ENCODE results near the gene SLC5A10. TPM values are rescaled to one million over a fixed set of nuclear protein-coding genes. Genes with fewer than 3 reads are reported as not detected.
"Not testable (repeated sequence)": the region's sequence is repeated elsewhere in the genome, so short reads cannot be mapped to it uniquely, and the experiment has no call there.

Gene SLC5A10
- total RNA-seq, 4 donors from 2014 or later = not detected

GRCh38 chr17:19019041-19019941, 67.3 kb downstream of the SLC5A10 start:
- H3K27me3 ChIP-seq = no peaks in the 10 kb centered on the region
- H3K9me3 ChIP-seq = no peaks in the 10 kb centered on the region
- intact Hi-C loops (cut with DNase I; ENCODE audit: low total_unique reads) (no loop called here), in situ Hi-C loops (cut with MboI; ENCODE audit: low pct_ligation_motif_present in 1 of 4, low pct_unique_long_range_greater_than_20kb in 1 of 4, low sequenced_read_pairs in 3 of 4) (no loop called here)
- no peak overlapping the region for H3K4me3 ChIP-seq
- no peaks in the 10 kb centered on the region for H3K36me3 ChIP-seq
- 68 to 90% methylated on average over 2 to 27 of the region's 27 CpGs for WGBS, 2 donors (ENCODE audit: low coverage in 1 of 2)
- H3K27ac ChIP-seq = no peak overlapping the region
- TF ChIP-seq CTCF (IDR thresholded peaks at IDR 0.05) = no peak
- TF ChIP-seq POLR2AphosphoS5 (IDR thresholded peaks at IDR 0.05) = no peak
- no peak for TF ChIP-seq POLR2A (IDR thresholded peaks at IDR 0.05)
- no peak for TF ChIP-seq EP300 (IDR thresholded peaks at IDR 0.05; ENCODE audit: low read depth)
- peaks cover 0 to 10% (median 6%) of the 10 kb centered on the region in 4 donors for H3K4me1 ChIP-seq
- DNase-seq = no peak

GRCh38 chr17:19020016-19020415, 68.1 kb downstream of the SLC5A10 start:
- Histone ChIP-seq H3K9me3 (no peaks in the 10 kb centered on the region), H3K4me1 (peaks cover 0 to 7% (median 6%) of the 10 kb centered on the region in 4 donors), H3K4me3 (no peak overlapping the region), H3K36me3 (no peaks in the 10 kb centered on the region), H3K27me3 (no peaks in the 10 kb centered on the region), H3K27ac (no peak overlapping the region)
- WGBS, 2 donors (ENCODE audit: low coverage in 1 of 2) = 97 to 100% methylated on average over 1 to 3 of the region's 3 CpGs
- intact Hi-C loops (cut with DNase I; ENCODE audit: low total_unique reads) (no loop called here), in situ Hi-C loops (cut with MboI; ENCODE audit: low pct_ligation_motif_present in 1 of 4, low pct_unique_long_range_greater_than_20kb in 1 of 4, low sequenced_read_pairs in 3 of 4) (no loop called here)
- no peak for TF ChIP-seq POLR2AphosphoS5 (IDR thresholded peaks at IDR 0.05)
- DNase-seq = no peak

GRCh38 chr17:19021011-19021621, 69.2 kb downstream of the SLC5A10 start:
- H3K27me3 ChIP-seq; H3K4me1 ChIP-seq; H3K9me3 ChIP-seq; intact Hi-C loops (cut with DNase I; ENCODE audit: low total_unique reads); H3K27ac ChIP-seq; H3K36me3 ChIP-seq; DNase-seq; H3K4me3 ChIP-seq; in situ Hi-C loops (cut with MboI; ENCODE audit: low pct_ligation_motif_present in 1 of 4, low pct_unique_long_range_greater_than_20kb in 1 of 4, low sequenced_read_pairs in 3 of 4): not testable (repeated sequence)
- whole genome bisulfite sequencing, 2 donors (ENCODE audit: low coverage in 1 of 2) = 91% methylated on average over 7 of the region's 7 CpGs; no CpG with 5 or more reads in 1 of the 2 donors

GRCh38 chr17:19021622-19022083, 69.7 kb downstream of the SLC5A10 start:
- DNase-seq = no peak
- in situ Hi-C loops (cut with MboI; ENCODE audit: low pct_ligation_motif_present in 1 of 4, low pct_unique_long_range_greater_than_20kb in 1 of 4, low sequenced_read_pairs in 3 of 4) (no loop called here), intact Hi-C loops (cut with DNase I; ENCODE audit: low total_unique reads) (no loop called here)

More at GRCh38 chr17:19021622-19022083, 69.7 kb downstream of the SLC5A10 start:
- H3K9me3 ChIP-seq = no peaks in the 10 kb centered on the region
- TF ChIP-seq POLR2AphosphoS5 (IDR thresholded peaks at IDR 0.05) (no peak), POLR2A (IDR thresholded peaks at IDR 0.05) (no peak), CTCF (IDR thresholded peaks at IDR 0.05) (no peak), EP300 (IDR thresholded peaks at IDR 0.05; ENCODE audit: low read depth) (no peak)
- H3K36me3 ChIP-seq = no peaks in the 10 kb centered on the region
- no peaks in the 10 kb centered on the region for H3K27me3 ChIP-seq
- H3K4me1 ChIP-seq = peaks cover 0 to 7% (median 6%) of the 10 kb centered on the region in 4 donors
- H3K4me3 ChIP-seq = no peak overlapping the region
- H3K27ac ChIP-seq = no peak overlapping the region
- 95% methylated on average over 22 of the region's 24 CpGs; no CpG with 5 or more reads in 1 of the 2 donors for WGBS, 2 donors (ENCODE audit: low coverage in 1 of 2)

All from transverse colon (tissue), 4 donors.